Panc1 (cell line): Measurements from ENCODE around the gene FAM47A. TPM values are rescaled to one million over a fixed set of nuclear protein-coding genes. Genes with fewer than 3 reads are reported as not detected.

Experiments used
- ATAC-seq: fragments of 200-7000 bp; cut with Tn5 transposase; 2 replicates; pipeline ENCODE4 v1.9.1; 2020; ENCODE audit warnings: mild to moderate bottlenecking, moderate library complexity
- Bru-seq: library from RNA; stranded (reverse); fragments of 400-500 nt; gene quantifications from one replicate; lab custom pipeline; 2021; lab: Mats Ljungman, UMichigan
- BruChase-seq, 2 experiments: library from RNA; stranded (reverse); fragments of 400-500 nt; gene quantifications; one replicate each; lab custom pipeline; 2021; lab: Mats Ljungman, UMichigan
- BruUV-seq: library from RNA; stranded (reverse); fragments of 400-500 nt; replicated peaks from 2 replicates; lab custom pipeline; 2021; lab: Mats Ljungman, UMichigan
- CTCF ChIA-PET: fragments of 300-600 bp; sonication (Branson Sonifier 250); formaldehyde crosslinking; loops from one replicate; lab custom pipeline; 2022; ENCODE audit warnings: antibody characterized with exemption; lab: Charles Lee
- POLR2A ChIA-PET: fragments of 300-600 bp; sonication (Branson Sonifier 250); formaldehyde crosslinking; loops from one replicate; lab custom pipeline; 2022; ENCODE audit warnings: antibody characterized with exemption; lab: Charles Lee
- DNase-seq: peaks from one replicate; pipeline ENCODE4 v3.0.0-alpha.2; 2010; ENCODE audit warnings: low read depth, low spot score
- H3K27ac ChIP-seq: 2 replicates; pipeline ENCODE4 v1.5.1; 2011; ENCODE audit warnings: mild to moderate bottlenecking, low read length, inconsistent platforms
- H3K27me3 ChIP-seq: fragments of 200-500 bp; sonication (Bioruptor generic); 2 replicates; pipeline ENCODE4 v1.6.0; 2014; ENCODE audit warnings: low read length, inconsistent platforms; ENCODE audit not compliant: control insufficient read depth, insufficient read depth
- H3K36me3 ChIP-seq: fragments of 200-500 bp; sonication (Bioruptor generic); 2 replicates; pipeline ENCODE4 v1.5.1; 2014; ENCODE audit warnings: inconsistent platforms, mild to moderate bottlenecking, low read length, moderate library complexity; ENCODE audit not compliant: control insufficient read depth, insufficient read depth
- H3K4me1 ChIP-seq: 2 replicates; pipeline ENCODE4 v1.5.1; 2011; ENCODE audit warnings: inconsistent platforms, mild to moderate bottlenecking, low read length, moderate library complexity; ENCODE audit not compliant: control insufficient read depth, insufficient read depth
- H3K4me3 ChIP-seq, 2 experiments: 2 replicates each; pipeline ENCODE4 v1.5.1; 2011 to 2012; ENCODE audit warnings: low read depth in 2 of 2, low read length in 2 of 2, mild to moderate bottlenecking in 2 of 2, inconsistent platforms in 1 of 2, moderate library complexity in 1 of 2
- H3K9me3 ChIP-seq: fragments of 200-500 bp; sonication (Bioruptor generic); 2 replicates; pipeline ENCODE4 v1.5.1; 2014; ENCODE audit warnings: low read depth, mild to moderate bottlenecking, inconsistent platforms, low read length, moderate library complexity; ENCODE audit not compliant: control insufficient read depth, insufficient read depth
- POLR2AphosphoS5 ChIP-seq: IDR thresholded peaks from 2 replicates; pipeline ENCODE4 v1.6.1; 2012; ENCODE audit warnings: mild to moderate bottlenecking, low read depth, low read length, moderate library complexity
- REST ChIP-seq, 2 experiments: IDR thresholded peaks; 2 replicates each; pipeline ENCODE4 v1.6.1; 2011 to 2012; ENCODE audit warnings: low read depth in 2 of 2, control low read depth in 1 of 2, low read length in 1 of 2, mild to moderate bottlenecking in 1 of 2, moderate library complexity in 1 of 2; ENCODE audit not compliant: insufficient read depth in 1 of 2
- SIN3A ChIP-seq: IDR thresholded peaks from 2 replicates; pipeline ENCODE4 v1.6.1; 2012; ENCODE audit warnings: low read depth, mild to moderate bottlenecking, low read length, moderate library complexity, borderline replicate concordance; ENCODE audit not compliant: insufficient read depth
- TCF7L2 ChIP-seq: IDR thresholded peaks from 2 replicates; pipeline ENCODE4 v1.6.1; 2011; ENCODE audit warnings: mild to moderate bottlenecking, low read depth, low read length, inconsistent platforms
- in situ Hi-C: cut with HindIII; loops from 2 replicates; pipeline ENCODE4 v1.10.0; 2016; ENCODE audit warnings: low sequenced_read_pairs, low pct_unique_long_range_greater_than_20kb
- intact Hi-C: fragments of 100-400 bp; cut with micrococcal nuclease; formaldehyde crosslinking; loops from one replicate; pipeline ENCODE4 v1.10.0; 2022; ENCODE audit not compliant: unreplicated experiment
- long read RNA-seq: library from polyadenylated mRNA; unstranded; transcript quantifications from one replicate; pipeline ENCODE4 v2.0.0, GENCODE V29; 2021; ENCODE audit not compliant: unreplicated experiment
- polyA plus RNA-seq: library from polyadenylated mRNA; unstranded; fragments of >200 nt; gene quantifications from one replicate; pipeline ENCODE4 v1.2.1, GENCODE V29; 2012; ENCODE audit warnings: missing spikeins; ENCODE audit not compliant: insufficient read length
- total RNA-seq: library from RNA; stranded (reverse); gene quantifications from one replicate; pipeline ENCODE4 v1.2.1, GENCODE V29; 2021; ENCODE audit not compliant: unreplicated experiment
- TF ChIP-seq, protein P1 (sequence below): fragments of 450-650 bp; IDR thresholded peaks from 2 replicates; pipeline ENCODE4 v1.5.1; 2017; ENCODE audit warnings: mild to moderate bottlenecking

Gene FAM47A
- total RNA-seq (not detected), Bru-seq, nascent RNA (not detected), BruChase-seq, experiment 1, labeled RNA remaining after a 2-hour chase (not detected), BruChase-seq, experiment 2, labeled RNA remaining after a 6-hour chase (not detected)
- not detected for polyA plus RNA-seq
- long read RNA-seq = 0 reads

DNA sequence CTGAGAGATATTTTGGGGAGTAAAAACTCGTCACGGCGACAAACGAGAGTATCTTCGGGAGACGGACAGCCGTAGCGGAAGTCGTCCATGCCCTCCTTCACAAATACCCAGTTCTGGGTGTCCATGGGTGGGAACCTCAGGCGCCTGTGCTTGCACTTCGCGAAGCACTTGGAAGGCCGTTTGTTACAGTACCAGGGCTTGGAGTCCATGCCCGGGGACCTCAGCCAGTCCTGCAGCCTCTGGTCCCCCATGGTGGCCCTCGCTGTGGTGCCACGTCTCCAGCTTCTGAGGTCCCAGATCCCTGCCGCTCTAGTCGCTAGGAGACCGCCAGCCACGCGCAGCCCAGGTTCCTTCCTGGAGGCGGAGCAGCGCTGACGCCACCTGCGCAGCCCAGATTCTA is at the start of gene FAM47A:
TSS of gene FAM47A (minus strand) at position 287 of the 400 bp plus-strand sequence. CDS start at position 251, 36 bp downstream.
- Histone ChIP-seq H3K4me3 (no peak within 1 kb of the TSS), H3K4me1 (no peaks in the 10 kb centered on the region), H3K36me3 (no peaks in the 10 kb centered on the region), H3K27me3 (no peaks in the 10 kb centered on the region), H3K27ac (no peak within 1 kb of the TSS), H3K9me3 (no peaks in the 10 kb centered on the region)
- ChIA-PET CTCF (no interaction called here), POLR2A (no interaction called here)
- intact Hi-C loops = no loop called here
- DNase-seq (no peak), ATAC-seq (no peak)
- no TSS peak for BruUV-seq
- in situ Hi-C loops = no loop called here
- TF ChIP-seq, protein P1, sequence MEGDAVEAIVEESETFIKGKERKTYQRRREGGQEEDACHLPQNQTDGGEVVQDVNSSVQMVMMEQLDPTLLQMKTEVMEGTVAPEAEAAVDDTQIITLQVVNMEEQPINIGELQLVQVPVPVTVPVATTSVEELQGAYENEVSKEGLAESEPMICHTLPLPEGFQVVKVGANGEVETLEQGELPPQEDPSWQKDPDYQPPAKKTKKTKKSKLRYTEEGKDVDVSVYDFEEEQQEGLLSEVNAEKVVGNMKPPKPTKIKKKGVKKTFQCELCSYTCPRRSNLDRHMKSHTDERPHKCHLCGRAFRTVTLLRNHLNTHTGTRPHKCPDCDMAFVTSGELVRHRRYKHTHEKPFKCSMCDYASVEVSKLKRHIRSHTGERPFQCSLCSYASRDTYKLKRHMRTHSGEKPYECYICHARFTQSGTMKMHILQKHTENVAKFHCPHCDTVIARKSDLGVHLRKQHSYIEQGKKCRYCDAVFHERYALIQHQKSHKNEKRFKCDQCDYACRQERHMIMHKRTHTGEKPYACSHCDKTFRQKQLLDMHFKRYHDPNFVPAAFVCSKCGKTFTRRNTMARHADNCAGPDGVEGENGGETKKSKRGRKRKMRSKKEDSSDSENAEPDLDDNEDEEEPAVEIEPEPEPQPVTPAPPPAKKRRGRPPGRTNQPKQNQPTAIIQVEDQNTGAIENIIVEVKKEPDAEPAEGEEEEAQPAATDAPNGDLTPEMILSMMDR = no peak

DNA sequence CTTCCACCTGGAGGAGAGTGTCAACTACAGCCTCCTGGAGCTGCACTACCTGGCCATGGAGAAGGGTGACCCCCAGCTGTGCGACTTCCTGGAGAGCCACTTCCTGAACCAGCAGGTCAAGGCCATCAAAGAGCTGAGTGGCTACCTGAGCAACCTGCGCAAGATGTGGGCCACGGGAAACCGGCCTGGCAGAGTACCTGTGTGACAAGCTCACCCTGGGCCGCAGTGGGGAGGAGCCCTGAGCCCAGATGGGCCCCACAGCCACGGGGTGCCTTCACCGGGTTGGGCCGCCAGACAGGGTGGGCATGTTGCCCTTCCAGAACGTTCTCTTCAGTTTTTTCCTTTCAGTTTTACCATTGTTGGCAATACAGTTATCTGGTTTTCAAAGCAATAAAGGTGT is 15.2 kb upstream of the FAM47A start:
- CTCF ChIA-PET = no interaction called here

More for the DNA sequence above, 15.2 kb upstream of the FAM47A start:
- Histone ChIP-seq H3K36me3 (no peaks in the 10 kb centered on the region), H3K27me3 (no peaks in the 10 kb centered on the region), H3K4me3 (no peak overlapping the region), H3K27ac (no peak overlapping the region), H3K4me1 (no peaks in the 10 kb centered on the region), H3K9me3 (no peaks in the 10 kb centered on the region)
- in situ Hi-C loops (no loop called here), intact Hi-C loops (no loop called here)
- BruUV-seq = no TSS peak
- POLR2A ChIA-PET = no interaction called here
- no peak for DNase-seq
- no peak for TF ChIP-seq REST (IDR thresholded peaks at IDR 0.05; ENCODE audit: insufficient read depth in 1 of 2, low read depth in 2 of 2, low read length in 1 of 2)
- TF ChIP-seq, protein P1 = no peak
- no peak for TF ChIP-seq SIN3A
- TF ChIP-seq TCF7L2 = no peak
- TF ChIP-seq POLR2AphosphoS5 = no peak
- no peak for ATAC-seq
